K562 (cell line): ENCODE measurements around the gene TOR1A. TPM values are rescaled to one million over a fixed set of nuclear protein-coding genes. Genes with fewer than 3 reads are reported as not detected.

Experiments used
- ARNT ChIP-seq, 2 experiments: fragments of 450-650 bp; IDR thresholded peaks; 2 replicates each; pipeline ENCODE4 v1.6.1; 2016; ENCODE audit warnings: mild to moderate bottlenecking in 1 of 2
- BCOR ChIP-seq: fragments of 450-650 bp; IDR thresholded peaks from 2 replicates; pipeline ENCODE4 v1.6.1; 2016
- KLF16 ChIP-seq: IDR thresholded peaks from 2 replicates; pipeline ENCODE4 v1.6.1; 2016; ENCODE audit warnings: antibody characterized with exemption
- MEF2D ChIP-seq: conservative IDR thresholded peaks from 2 replicates; pipeline ENCODE4 v1.6.1; 2016; ENCODE audit warnings: low read depth, missing genetic modification characterization, missing compliant biosample characterization
- MYC ChIP-seq, 2 experiments: fragments of 250-450 bp in 1 of 2; sonication (Bioruptor Pico) in 1 of 2; IDR thresholded peaks; 2 replicates each; pipeline versions ENCODE4 v1.5.1 to v1.6.1; 2012 to 2021; ENCODE audit warnings: low read depth in 2 of 2, borderline replicate concordance in 1 of 2, improper control_type of control experiment in 1 of 2, low read length in 1 of 2, mild to moderate bottlenecking in 1 of 2, moderate library complexity in 1 of 2
- YBX1 ChIP-seq: fragments of 450-650 bp; IDR thresholded peaks from 2 replicates; pipeline ENCODE4 v1.7.1; 2016; ENCODE audit warnings: mild to moderate bottlenecking
- ZNF586 ChIP-seq: fragments of 450-650 bp; formaldehyde crosslinking; conservative IDR thresholded peaks from 2 replicates; pipeline ENCODE4 v1.4.0; 2020; ENCODE audit warnings: mild to moderate bottlenecking, moderate library complexity
- polyA plus RNA-seq, 8 experiments: library from polyadenylated mRNA; depleted of rRNA in 4 of 8; stranded (reverse) in 5 of 8; unstranded in 3 of 8; fragments of >200 nt; fragmentation: Nextera tagmentation in 2 of 8; fragmentation: Illumina TruSeq in 1 of 8; extraction: Ambion mirVana in 2 of 8; extraction: Trizol in 1 of 8; gene quantifications; 2 replicates each; pipeline versions ENCODE4 v1.2.1 to v1.2.3, GENCODE V29; 2011 to 2014; ENCODE audit warnings: inconsistent platforms in 1 of 8, missing spikeins in 1 of 8
- total RNA-seq, 7 experiments: library from RNA; depleted of rRNA in 6 of 7; stranded (reverse); fragments of >200 nt in 6 of 7; fragmentation: Illumina TruSeq in 2 of 7; extraction: Trizol in 2 of 7; gene quantifications; 2 replicates each; pipeline versions ENCODE4 v1.2.1 to v1.2.3, GENCODE V29; 2011 to 2021; ENCODE audit warnings: low replicate concordance in 1 of 7
- TF ChIP-seq, protein P1 (sequence below), 2 experiments: fragments of 450-650 bp in 1 of 2; sonication (generic) in 1 of 2; formaldehyde crosslinking in 1 of 2; IDR thresholded peaks; 2 replicates each; pipeline versions ENCODE4 v1.7.1 to v1.9.0; 2016 to 2022; ENCODE audit warnings: inconsistent platforms in 1 of 2, mild to moderate bottlenecking in 1 of 2, missing genetic modification reagents in 1 of 2
- TF ChIP-seq, protein P2 (sequence below): IDR thresholded peaks from 2 replicates; pipeline ENCODE4 v1.6.1; 2016; ENCODE audit warnings: missing genetic modification characterization, missing compliant biosample characterization
- TF ChIP-seq, protein P3 (sequence below): sonication (generic); formaldehyde crosslinking; IDR thresholded peaks from 2 replicates; pipeline ENCODE4 v1.8.0; 2022; ENCODE audit warnings: missing genetic modification reagents, mild to moderate bottlenecking, borderline replicate concordance

TOR1A gene
- total and polyA plus RNA-seq, 9 of the 15 experiments (the other 6 are each of a cell fraction or from before 2014, with no cell fraction given): 4.5 to 85.8 (median 51.3) TPM

DNA sequence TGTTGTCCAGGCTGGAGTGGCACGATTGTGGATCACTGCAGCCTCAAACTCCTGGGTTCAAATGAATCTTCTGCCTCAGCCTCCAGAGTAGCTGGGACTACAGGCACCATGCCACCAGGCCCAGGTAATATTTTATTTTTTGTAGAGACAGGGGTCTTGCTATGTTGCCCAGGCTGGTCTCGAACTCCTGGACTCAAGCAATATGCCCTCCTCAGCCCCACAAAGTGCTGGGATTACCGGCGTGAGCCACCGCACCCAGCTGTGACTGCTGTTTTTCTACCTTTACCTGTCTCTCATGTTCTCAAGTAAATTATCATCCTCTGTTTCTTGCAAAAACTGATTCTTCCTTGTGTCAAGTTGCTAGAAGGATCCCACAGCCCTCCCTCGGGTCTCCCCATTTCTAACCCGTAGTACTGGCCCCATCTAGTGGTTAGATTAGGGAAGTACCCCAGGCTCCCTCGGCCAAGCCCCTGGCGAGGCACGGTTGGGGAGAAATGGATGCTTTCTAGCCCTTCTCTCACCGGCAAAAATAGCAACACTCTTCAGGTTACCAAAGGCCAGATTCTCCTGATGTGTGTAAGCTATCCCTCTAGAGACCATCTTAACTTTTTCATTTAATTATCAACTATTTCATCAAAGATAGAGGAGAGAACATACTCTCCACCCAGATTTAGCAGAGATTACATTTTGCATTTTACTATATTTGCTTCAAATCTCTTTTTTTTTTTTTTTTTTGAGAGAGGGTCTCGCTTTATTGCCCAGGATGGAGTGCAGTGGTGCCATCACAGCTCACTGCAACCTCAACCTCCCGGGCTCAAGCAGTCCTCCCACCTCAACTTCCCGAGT, 40.2 kb downstream of the TOR1A start (continued):
- TF ChIP-seq, protein P1, sequence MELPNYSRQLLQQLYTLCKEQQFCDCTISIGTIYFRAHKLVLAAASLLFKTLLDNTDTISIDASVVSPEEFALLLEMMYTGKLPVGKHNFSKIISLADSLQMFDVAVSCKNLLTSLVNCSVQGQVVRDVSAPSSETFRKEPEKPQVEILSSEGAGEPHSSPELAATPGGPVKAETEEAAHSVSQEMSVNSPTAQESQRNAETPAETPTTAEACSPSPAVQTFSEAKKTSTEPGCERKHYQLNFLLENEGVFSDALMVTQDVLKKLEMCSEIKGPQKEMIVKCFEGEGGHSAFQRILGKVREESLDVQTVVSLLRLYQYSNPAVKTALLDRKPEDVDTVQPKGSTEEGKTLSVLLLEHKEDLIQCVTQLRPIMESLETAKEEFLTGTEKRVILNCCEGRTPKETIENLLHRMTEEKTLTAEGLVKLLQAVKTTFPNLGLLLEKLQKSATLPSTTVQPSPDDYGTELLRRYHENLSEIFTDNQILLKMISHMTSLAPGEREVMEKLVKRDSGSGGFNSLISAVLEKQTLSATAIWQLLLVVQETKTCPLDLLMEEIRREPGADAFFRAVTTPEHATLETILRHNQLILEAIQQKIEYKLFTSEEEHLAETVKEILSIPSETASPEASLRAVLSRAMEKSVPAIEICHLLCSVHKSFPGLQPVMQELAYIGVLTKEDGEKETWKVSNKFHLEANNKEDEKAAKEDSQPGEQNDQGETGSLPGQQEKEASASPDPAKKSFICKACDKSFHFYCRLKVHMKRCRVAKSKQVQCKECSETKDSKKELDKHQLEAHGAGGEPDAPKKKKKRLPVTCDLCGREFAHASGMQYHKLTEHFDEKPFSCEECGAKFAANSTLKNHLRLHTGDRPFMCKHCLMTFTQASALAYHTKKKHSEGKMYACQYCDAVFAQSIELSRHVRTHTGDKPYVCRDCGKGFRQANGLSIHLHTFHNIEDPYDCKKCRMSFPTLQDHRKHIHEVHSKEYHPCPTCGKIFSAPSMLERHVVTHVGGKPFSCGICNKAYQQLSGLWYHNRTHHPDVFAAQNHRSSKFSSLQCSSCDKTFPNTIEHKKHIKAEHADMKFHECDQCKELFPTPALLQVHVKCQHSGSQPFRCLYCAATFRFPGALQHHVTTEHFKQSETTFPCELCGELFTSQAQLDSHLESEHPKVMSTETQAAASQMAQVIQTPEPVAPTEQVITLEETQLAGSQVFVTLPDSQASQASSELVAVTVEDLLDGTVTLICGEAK (IDR thresholded peaks at IDR 0.05): no peak
- TF ChIP-seq, protein P1 (CRISPR knock-in tag; IDR thresholded peaks at IDR 0.05): no peak
- TF ChIP-seq ARNT (IDR thresholded peaks at IDR 0.05): peak in 1 of 2 experiments; percentile 24; a peak in 1 of 4 replicates
- no peak for TF ChIP-seq ZNF586
- 0 out of 2 replicates have a peak, but pooled peaks have one; percentile 23 for TF ChIP-seq MEF2D
- no peak for TF ChIP-seq YBX1
- TF ChIP-seq KLF16: peak; percentile 67
- peak; percentile 90 for TF ChIP-seq BCOR
- TF ChIP-seq, protein P2, sequence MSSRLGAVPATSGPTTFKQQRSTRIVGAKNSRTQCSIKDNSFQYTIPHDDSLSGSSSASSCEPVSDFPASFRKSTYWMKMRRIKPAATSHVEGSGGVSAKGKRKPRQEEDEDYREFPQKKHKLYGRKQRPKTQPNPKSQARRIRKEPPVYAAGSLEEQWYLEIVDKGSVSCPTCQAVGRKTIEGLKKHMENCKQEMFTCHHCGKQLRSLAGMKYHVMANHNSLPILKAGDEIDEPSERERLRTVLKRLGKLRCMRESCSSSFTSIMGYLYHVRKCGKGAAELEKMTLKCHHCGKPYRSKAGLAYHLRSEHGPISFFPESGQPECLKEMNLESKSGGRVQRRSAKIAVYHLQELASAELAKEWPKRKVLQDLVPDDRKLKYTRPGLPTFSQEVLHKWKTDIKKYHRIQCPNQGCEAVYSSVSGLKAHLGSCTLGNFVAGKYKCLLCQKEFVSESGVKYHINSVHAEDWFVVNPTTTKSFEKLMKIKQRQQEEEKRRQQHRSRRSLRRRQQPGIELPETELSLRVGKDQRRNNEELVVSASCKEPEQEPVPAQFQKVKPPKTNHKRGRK (tag): no peak
- no peak for TF ChIP-seq MYC (IDR thresholded peaks at IDR 0.05; ENCODE audit: low read depth, low read length)
- TF ChIP-seq MYC (CRISPR knock-in tag; IDR thresholded peaks at IDR 0.05; ENCODE audit: borderline replicate concordance, low read depth): no peak
- TF ChIP-seq, protein P3, sequence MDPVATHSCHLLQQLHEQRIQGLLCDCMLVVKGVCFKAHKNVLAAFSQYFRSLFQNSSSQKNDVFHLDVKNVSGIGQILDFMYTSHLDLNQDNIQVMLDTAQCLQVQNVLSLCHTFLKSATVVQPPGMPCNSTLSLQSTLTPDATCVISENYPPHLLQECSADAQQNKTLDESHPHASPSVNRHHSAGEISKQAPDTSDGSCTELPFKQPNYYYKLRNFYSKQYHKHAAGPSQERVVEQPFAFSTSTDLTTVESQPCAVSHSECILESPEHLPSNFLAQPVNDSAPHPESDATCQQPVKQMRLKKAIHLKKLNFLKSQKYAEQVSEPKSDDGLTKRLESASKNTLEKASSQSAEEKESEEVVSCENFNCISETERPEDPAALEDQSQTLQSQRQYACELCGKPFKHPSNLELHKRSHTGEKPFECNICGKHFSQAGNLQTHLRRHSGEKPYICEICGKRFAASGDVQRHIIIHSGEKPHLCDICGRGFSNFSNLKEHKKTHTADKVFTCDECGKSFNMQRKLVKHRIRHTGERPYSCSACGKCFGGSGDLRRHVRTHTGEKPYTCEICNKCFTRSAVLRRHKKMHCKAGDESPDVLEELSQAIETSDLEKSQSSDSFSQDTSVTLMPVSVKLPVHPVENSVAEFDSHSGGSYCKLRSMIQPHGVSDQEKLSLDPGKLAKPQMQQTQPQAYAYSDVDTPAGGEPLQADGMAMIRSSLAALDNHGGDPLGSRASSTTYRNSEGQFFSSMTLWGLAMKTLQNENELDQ (CRISPR knock-in tag): no peak
